ENCODE results near the gene ATP8B1. TPM values are rescaled to one million over a fixed set of nuclear protein-coding genes. Genes with fewer than 3 reads are reported as not detected.

Gene ATP8B1
- total RNA-seq, 1 donor from 2014 or later: 34.0 TPM

- peak; percentile 87 to 95 for DNase-seq (ENCODE audit: low read depth in 2 of 2)
Observed at GRCh38 chr18:57630002-57630753, 172.9 kb downstream of the ATP8B1 start.

- no peak for DNase-seq (ENCODE audit: low read depth in 2 of 2)
Observed at GRCh38 chr18:57629422-57629821, 173.7 kb downstream of the ATP8B1 start.

GRCh38 chr18:57627488-57627887 is 175.6 kb downstream of the ATP8B1 start:
- DNase-seq (ENCODE audit: low read depth in 2 of 2): peak in 1 of 2 donors; percentile 23

GRCh38 chr18:57624988-57625387 is 178.1 kb downstream of the ATP8B1 start:
- no peak for DNase-seq (ENCODE audit: low read depth in 2 of 2)

GRCh38 chr18:57621246-57621604 is 181.9 kb downstream of the ATP8B1 start:
- DNase-seq (ENCODE audit: low read depth in 2 of 2): peak in 1 of 2 donors; percentile 19

- no peak for DNase-seq (ENCODE audit: low read depth in 2 of 2)
Observed at GRCh38 chr18:57619876-57620275, 183.2 kb downstream of the ATP8B1 start.

GRCh38 chr18:57618910-57619309 is 184.2 kb downstream of the ATP8B1 start:
- no peak for DNase-seq (ENCODE audit: low read depth in 2 of 2)

GRCh38 chr18:57603871-57604270 is 199.2 kb downstream of the ATP8B1 start:
- DNase-seq (ENCODE audit: low read depth in 2 of 2): no peak

Other genes starting within 250 kb of the ATP8B1 start
- gene FECH, start 216.6 kb downstream of the ATP8B1 start, total RNA-seq: 34.9 and 47.6 TPM in 2 replicates
- gene NARS1, start 181.5 kb downstream of the ATP8B1 start, total RNA-seq: 81.5 and 83.8 TPM in 2 replicates
- gene NEDD4L, start 240.9 kb upstream of the ATP8B1 start, total RNA-seq: 6.8 and 9.2 TPM in 2 replicates